G401.6 (cell line): ENCODE measurements around the gene PAIP2B.
"Not testable (repeated sequence)": the region's sequence is repeated elsewhere in the genome, so short reads cannot be mapped to it uniquely, and the experiment has no call there.

Source experiments
- FAIRE-seq: peaks from 2 replicates; lab custom pipeline; 2012; peaks lifted over from hg19 to GRCh38; lab: Jason Lieb, UNC

Gene PAIP2B

GRCh38 chr2:71216501-71216900, 10.4 kb downstream of the PAIP2B start:
- FAIRE-seq = no peak

- no peak for FAIRE-seq
Measured at GRCh38 chr2:71215447-71215846, 11.5 kb downstream of the PAIP2B start.

GRCh38 chr2:71212336-71212735, 14.6 kb downstream of the PAIP2B start:
- no peak for FAIRE-seq

GRCh38 chr2:71210292-71210691, 16.6 kb downstream of the PAIP2B start:
- no peak for FAIRE-seq

- no peak for FAIRE-seq
Measured at GRCh38 chr2:71208756-71209155, 18.1 kb downstream of the PAIP2B start.

- FAIRE-seq = no peak
Measured at GRCh38 chr2:71207601-71208000, 19.3 kb downstream of the PAIP2B start.

GRCh38 chr2:71206271-71206670, 20.6 kb downstream of the PAIP2B start:
- no peak for FAIRE-seq

GRCh38 chr2:71191570-71191943, 35.3 kb downstream of the PAIP2B start:
- FAIRE-seq = no peak

GRCh38 chr2:71190656-71191569, 36.0 kb downstream of the PAIP2B start:
- no peak for FAIRE-seq

GRCh38 chr2:71187589-71187988, 39.3 kb downstream of the PAIP2B start:
- FAIRE-seq = no peak

- FAIRE-seq = no peak
Measured at GRCh38 chr2:71186973-71187372, 39.9 kb downstream of the PAIP2B start.

- not testable (repeated sequence) for FAIRE-seq
Measured at GRCh38 chr2:71183306-71184115, 43.4 kb downstream of the PAIP2B start.

- FAIRE-seq = no peak
Measured at GRCh38 chr2:71181316-71181715, 45.6 kb downstream of the PAIP2B start.

GRCh38 chr2:71178836-71179235, 48.1 kb downstream of the PAIP2B start:
- FAIRE-seq = not testable (repeated sequence)

GRCh38 chr2:71174207-71174606, 52.7 kb downstream of the PAIP2B start:
- FAIRE-seq = no peak

- FAIRE-seq = no peak
Measured at GRCh38 chr2:71173096-71173495, 53.8 kb downstream of the PAIP2B start.

- no peak for FAIRE-seq
Measured at GRCh38 chr2:71166812-71167211, 60.1 kb downstream of the PAIP2B start.

- FAIRE-seq = no peak
Measured at GRCh38 chr2:71157124-71157793, 69.6 kb downstream of the PAIP2B start.

- FAIRE-seq = no peak
Measured at GRCh38 chr2:71156573-71156972, 70.3 kb downstream of the PAIP2B start.

- no peak for FAIRE-seq
Measured at GRCh38 chr2:71155846-71156245, 71.1 kb downstream of the PAIP2B start.

GRCh38 chr2:71154798-71155197, 72.1 kb downstream of the PAIP2B start:
- FAIRE-seq = no peak

- FAIRE-seq = no peak
Measured at GRCh38 chr2:71154279-71154678, 72.6 kb downstream of the PAIP2B start.
